NCI-H510A (cell line): ENCODE data around the gene GABRR3.

ENCODE experiments used
- DNase-seq: peaks from one replicate; lab custom pipeline; 2025; lab: John Stamatoyannopoulos, UW

GABRR3 gene

DNA sequence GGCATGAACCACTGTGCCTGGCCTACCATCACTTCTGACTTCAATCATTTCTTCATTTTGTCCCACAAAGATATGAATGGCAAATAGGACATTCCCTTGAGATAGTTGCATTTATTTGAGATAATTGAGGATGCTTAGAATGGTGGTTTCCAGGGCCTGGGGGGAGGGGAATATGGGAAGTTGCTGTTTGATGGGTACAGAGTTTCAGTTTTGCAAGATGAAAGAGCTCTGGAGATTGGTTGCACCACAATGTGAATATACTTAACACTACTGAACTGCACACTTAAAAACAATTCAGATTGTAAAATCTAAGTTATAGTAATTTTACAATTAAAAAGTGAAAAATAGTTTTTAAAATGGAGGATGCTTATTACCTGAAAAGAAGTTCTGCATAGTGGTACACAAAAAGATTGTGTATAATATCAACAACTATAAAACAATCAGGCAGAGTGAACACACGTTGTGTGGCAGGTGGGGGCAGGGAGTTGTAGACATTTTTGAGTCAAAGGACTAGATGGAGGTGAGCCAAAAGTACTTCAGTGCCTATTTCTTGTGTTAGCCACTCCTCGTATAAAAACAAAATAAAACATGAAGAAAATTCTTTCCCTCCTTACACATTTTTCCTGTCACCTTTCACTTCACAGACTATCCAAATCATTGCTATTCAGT lies 44.4 kb downstream of the GABRR3 start:
- no peak for DNase-seq

- DNase-seq, result no peak
Observed at GRCh38 chr3:97988784-97989568, 46.1 kb downstream of the GABRR3 start.

GRCh38 chr3:97987306-97987705 lies 47.8 kb downstream of the GABRR3 start:
- no peak for DNase-seq

DNA sequence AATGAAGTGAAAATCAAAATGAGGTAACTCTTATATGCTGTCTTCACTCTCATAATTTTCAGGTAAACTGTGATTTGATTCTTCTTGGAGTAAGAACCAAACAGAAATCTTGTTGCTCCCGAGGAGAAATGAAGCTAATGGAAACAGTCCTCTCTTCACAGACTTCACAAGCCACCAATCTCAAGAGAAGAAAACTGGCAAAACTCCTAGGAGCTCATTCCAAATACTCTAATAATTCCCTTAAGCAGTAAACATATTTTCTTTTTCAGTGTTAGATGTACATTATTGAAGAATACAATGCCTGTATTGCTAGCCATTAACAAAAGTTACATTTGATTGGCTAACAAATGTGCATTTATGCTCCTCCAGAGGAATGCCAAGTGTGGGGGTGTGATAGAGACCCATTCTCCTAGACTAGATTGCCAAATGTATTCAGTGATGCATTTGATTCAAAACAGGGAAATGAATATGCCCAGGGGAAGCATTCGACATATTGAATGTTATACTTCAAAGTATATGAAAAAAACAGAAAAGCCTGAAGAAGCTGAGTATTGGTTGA lies 51.1 kb downstream of the GABRR3 start:
- DNase-seq, result no peak

GRCh38 chr3:97981886-97982285 lies 53.2 kb downstream of the GABRR3 start:
- no peak for DNase-seq

DNA sequence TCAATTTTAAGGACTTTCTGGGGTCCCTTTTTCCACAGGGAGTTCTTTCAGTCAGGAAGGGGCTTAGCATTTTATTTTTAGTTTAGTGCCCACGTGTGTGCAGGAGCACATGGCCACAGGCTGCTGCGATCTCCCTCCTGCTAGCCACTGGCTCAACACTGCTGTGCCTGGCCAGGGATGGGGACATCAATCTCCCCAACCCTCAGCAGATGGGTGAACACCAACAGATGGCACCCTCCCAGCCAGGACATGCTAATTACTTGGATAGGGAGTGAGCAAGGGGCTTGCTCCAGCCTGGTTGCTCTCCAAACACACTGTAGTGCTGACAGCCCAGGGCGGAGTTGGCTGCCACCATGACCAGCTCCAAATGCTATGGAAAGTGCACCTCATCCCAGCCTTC lies 55.5 kb downstream of the GABRR3 start:
- no peak for DNase-seq

GRCh38 chr3:97975466-97975865 lies 59.6 kb downstream of the GABRR3 start:
- DNase-seq, result no peak

- no peak for DNase-seq
Observed at GRCh38 chr3:97974996-97975395, 60.1 kb downstream of the GABRR3 start.

- DNase-seq, result no peak
Observed at GRCh38 chr3:97972976-97973375, 62.1 kb downstream of the GABRR3 start.

GRCh38 chr3:97971679-97972567 lies 63.2 kb downstream of the GABRR3 start, which contains the start of gene RIOX2:
TSS of gene RIOX2 (minus strand) at chr3:97972431. CDS start at chr3:97967593, 4,838 bp downstream.
- peak; percentile 30 for DNase-seq

DNA sequence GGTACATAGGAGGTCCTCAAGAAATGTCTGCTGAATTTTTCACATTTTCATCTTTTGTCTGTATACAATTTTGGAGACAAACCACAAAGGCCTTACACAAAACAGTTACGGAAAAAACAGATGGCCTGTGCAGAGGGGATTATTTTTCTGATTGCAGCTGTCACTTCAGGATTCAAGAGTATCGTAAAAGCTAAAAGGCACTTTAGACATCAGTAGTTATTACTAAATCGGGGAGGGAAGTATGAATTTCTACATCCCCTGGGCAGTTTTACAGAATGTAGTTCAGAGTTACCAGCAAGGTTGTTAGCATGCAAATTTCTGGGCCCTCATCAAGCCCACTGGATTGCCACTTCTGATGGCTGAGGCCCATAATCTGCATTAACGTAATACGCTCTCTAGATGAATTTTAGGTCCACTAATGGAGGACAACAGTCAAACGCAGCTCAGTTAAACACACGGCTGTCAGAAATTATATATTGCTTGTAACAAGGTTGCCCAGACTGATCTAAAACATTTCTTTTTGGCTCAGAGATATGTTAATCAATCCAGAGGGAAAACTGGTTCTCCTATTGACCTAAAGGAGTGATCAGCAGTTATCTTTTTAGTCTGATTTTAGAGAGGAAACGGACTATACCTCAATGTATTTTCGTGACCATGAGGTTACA lies 64.0 kb downstream of the GABRR3 start:
- no peak for DNase-seq

DNA sequence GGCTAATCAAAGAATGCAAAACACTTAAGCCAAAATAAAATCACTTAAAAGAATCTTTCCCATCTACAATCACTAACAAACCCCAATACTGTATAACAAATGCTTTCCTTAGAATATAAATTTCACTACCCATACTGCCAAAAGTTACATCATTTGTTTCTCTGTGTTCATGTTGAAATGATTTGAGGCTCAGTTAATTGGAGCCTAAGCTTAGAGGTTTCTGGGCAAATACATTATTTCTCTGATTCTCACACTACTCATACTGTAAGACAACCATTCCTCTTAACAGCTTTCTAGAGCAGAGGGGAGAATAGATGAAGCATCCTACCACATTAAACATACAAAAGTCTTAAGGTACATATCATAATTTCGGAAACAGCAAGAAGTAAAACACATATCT lies 65.0 kb downstream of the GABRR3 start:
- DNase-seq, result no peak

DNA sequence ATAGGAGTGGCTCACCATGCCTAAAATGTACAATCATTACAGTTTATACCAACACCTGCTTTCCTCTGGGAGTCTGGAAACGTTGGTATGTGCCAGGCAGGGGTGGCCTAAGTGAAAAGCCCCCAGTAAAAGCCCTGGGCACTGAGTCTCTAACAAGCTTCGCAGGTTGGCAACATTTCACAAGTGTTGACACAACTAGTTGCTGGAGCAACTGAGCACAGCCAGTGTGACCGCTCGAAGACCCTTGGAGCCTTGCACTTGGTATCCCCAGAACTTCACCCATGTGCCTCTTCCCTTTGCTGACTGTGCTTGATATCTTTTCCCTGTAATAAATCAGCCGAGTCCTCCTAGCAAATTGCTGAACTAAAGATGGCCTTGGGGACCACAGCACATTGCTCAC lies 65.6 kb downstream of the GABRR3 start:
- DNase-seq, result no peak

- no peak for DNase-seq
Observed at GRCh38 chr3:97968376-97968775, 66.7 kb downstream of the GABRR3 start.

DNA sequence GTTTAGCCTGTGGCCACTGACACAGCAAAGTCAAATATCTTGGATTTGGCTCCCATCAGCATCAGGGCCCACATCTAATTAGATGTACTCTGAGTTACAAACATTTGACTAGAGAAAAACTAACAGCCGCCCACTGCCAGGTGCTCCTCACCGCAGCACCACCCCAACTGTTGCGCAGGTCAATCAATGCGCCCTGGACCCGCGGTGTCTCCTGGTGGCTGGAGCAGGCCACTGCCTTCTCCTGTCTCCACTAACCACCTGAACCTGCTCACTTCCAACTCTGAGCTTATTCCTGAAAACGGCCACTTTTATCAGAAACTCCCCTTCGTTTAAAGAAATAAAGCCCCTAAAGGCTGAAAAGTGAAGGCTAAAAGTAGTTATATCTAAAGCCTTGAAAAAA lies 67.1 kb downstream of the GABRR3 start:
- no peak for DNase-seq

DNA sequence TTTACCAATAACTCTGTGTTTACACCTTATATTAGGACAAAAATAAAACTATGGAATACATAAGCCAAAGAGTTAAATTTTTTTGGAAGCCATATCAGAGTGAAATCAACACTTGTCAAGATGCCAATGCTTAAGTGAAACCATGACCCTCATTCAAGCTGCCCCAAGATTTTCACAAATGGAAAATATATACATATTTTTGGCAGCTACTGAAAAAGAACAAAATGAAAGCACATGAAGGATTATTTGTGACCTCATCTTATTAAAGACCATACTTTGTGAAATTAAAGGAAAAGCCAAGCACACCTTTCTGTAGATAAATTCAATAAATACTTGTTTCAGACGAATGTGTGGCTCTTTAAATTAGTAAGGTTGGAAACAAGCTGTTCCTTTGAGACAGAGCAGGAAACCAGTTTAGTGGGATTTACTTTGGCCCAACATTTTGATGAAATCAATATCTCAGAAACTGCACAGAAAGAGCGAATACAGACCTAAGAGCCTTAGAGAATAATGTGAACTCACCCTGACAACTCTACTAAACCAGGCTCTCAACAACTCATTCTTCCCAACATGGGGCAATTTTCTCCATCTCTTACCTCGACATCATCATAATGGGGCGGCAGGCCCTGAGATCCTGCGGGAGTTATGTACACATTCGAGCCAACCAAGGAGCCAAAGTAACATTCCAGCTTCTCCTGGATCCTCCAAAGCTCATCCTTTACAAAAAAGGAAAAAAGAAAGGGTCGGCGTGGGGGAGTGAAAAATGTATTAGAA lies 73.9 kb downstream of the GABRR3 start:
- DNase-seq, result no peak

DNA sequence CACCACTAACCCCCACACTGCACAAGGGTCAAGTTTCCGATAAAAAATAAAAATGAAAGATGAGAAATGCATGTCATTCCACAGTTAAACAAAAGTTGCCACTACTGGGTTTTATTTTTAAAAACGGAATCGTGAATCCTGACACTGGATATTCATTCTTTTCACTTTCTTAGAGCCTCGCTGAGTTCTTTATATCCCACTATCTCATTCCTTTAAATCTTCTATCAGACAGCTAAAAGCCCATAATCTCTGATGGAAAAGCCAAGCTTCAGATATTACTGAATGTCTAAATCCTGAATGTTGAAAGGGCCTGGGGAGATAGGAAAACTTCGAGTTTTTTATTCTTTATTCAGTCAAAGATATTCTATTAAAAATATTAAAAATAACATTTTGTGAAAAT lies 74.6 kb downstream of the GABRR3 start:
- DNase-seq, result no peak

- DNase-seq, result no peak
Observed at GRCh38 chr3:97959872-97960271, 75.2 kb downstream of the GABRR3 start.

- no peak for DNase-seq
Observed at GRCh38 chr3:97958796-97959195, 76.3 kb downstream of the GABRR3 start.

- DNase-seq, result no peak
Observed at GRCh38 chr3:97958396-97958795, 76.7 kb downstream of the GABRR3 start.
